DMS114 treated with DMSO at 0.1 percent for 48 hours (cell line): Measurements from ENCODE around the gene KCNH5.

Experiments
- DNase-seq: peaks from one replicate; lab custom pipeline; 2025; ENCODE audit not compliant: unreplicated experiment; lab: John Stamatoyannopoulos, UW

KCNH5 gene

DNA sequence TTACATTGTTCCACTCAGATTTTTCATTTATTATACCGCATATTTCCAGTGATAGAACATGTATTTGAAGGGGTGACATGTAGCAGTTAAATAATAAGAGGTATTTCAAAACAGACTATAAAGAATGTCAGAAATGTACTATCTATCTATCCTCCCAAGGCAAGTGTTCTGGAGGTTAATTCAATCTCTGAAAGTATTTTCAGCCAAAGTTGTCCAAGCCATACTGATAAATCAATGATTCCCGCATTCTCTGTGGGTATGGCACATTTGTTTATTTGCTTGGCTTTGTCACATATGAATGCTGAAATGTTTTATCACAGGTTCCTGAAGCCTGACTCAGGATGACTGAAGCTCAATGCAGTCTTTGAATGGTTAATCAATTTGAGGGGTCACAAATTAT, 35.8 kb downstream of the KCNH5 start:
- DNase-seq, result no peak

DNA sequence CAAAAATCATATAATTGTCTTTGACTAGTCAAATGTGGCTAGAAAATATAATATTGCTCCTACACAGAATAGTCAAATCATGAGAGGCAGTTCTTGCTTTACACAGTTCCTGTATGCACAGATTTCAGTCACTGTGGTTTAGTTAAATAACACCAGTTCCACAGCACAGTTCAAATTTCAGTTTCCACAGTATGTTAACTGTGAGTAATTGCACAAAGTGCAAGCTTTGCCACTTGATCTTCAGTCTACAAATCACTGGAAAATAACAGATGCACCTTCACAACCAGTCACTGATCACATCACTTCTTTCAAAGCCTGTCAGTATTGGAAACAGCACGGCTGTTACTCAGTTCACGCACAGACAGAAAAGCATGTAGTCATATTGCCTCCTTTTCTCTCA, 38.7 kb downstream of the KCNH5 start:
- no peak for DNase-seq

DNA sequence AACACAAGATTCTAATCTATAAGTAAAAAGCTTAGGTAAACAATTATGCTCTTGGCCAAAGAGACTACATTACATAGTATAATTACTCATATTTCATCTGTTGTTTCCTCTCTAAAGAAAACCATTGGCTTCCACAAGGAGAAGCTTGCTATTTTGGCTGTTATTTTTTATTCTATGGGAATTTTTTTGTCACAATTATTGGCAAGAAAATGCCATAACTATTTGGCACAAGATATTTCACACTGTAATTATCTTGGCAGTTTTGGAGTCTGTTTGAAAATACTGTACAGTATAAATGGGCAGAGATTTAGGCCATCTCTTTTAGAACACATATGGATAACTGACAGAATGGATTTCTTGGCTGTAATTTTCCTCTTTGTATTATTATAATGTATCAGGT, 51.2 kb downstream of the KCNH5 start:
- DNase-seq, result no peak

DNA sequence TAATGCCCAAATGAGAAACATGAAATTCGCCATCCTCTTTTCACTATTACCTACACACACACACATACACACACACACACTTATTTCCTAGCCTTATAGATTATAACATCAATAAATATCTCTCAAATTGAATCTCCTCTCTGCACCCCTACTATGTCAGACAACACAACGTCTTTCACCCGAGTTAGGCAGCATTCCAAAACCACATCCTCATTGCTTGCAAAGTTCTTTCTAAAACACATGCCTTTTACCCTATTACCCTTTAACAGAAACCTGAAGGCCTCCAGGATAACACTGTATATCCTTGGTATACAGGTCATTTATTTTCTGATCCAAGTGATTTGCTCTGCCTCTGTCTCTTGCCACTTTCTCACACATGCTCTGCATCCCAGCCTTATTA, 56.3 kb downstream of the KCNH5 start:
- DNase-seq, result no peak

DNA sequence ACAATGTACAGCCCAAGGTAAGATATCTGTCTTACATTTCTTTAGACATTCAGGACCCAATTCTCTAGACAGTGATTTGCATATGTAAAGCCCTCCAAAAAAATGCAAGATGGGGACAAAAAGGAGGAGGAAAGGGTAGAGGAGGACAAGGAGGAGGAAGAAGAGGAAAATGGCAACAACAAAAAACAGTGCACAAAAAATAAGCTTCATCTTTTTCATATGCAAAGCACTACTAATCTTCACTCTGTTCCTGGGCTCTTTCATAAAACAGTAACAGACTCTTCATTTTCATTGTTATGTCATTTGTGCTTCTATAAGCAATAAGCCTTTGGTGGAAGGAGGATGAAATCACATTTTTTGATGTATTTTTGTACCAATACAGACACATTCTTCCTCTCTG, 61.4 kb downstream of the KCNH5 start:
- no peak for DNase-seq

DNA sequence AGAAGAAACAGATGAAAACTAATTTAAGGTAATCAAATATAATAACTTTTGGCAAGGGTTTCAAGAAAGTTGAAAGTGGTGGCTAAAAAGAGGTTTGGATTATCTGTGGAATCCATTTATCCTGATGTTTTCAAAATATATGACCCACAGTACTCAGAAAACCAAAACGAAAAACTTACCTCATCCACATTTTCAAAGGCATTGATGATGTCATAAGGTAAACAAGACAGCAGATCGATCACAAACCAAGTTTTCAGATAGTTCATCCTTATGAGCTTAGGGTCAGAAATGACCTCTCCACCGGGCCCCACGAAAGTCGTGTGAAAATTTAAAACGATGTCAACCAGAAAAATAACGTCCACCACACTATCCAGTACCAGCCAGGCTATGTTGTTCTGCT, 64.6 kb downstream of the KCNH5 start:
- DNase-seq, result no peak

DNA sequence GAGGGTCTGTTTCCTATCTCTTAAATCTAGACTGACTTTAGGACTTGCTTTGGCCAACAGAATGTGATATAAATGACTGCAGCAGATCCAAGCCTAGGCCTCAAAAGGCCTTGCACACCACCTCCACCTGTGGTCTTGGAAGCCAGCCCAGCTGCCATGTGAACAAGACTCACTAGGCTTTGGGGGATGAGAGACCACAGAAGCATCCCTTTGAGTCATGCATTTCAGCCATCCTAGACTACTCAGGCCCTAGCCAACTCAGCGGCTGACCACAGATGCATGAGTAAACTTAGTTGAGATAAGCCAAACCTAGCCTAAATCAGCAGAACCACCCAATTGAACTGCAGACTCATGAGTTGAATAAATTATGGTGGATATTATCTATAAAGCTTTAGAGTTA, 87.7 kb downstream of the KCNH5 start:
- DNase-seq, result no peak

DNA sequence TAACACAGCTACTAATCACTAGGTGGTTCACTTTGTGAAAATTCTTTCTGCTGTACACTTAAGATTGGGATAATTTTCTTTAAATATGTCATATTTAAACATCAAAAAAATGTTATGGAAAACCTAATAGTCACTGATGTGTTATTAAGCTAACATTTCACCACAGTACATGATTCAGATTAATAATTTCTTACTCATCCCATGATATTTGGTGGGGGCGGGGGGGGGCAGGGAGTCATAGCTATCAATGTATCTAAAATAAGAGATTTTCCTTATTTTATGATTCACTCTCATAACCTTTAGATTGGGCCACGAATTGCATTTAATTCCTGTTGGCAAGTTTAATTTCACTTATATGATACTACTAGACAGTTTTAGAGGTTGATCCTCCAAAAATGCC, 88.8 kb downstream of the KCNH5 start:
- DNase-seq, result no peak

DNA sequence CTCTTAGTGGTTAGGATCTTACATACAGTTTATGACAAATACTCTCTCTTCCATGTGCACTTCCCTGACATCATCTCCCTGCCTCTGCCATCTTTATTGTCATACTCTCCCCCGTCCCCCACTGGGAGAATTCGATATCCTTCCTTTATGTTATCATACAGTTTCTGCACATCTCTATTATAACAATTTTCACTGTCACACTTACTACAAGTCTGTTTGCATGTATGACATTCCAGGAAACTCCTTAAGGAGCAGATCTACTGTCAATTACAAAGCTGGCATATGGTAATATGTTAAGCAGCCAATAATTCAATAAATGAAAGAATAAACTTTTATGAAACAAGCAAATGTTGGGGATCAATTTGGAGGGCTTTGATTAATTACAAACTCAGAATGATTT, 91.1 kb downstream of the KCNH5 start:
- no peak for DNase-seq

DNA sequence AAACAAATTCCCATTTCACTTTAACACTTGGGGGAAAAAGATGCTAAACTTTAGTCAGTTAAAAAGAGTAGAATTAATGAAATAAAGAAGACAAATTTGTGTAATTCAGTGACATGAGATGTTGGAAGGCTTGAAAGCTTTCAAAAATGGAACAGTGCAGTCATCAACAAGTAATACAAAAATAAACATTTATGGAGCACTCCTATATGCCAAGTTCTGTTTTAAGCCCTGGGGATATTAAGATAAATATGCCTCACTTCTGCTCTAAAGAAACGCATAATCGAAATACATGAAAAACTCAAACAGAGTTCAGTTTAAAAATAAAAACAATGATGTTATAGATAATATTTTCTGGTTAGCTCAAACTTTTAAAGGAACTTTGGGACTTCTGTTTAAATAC, 93.0 kb downstream of the KCNH5 start:
- no peak for DNase-seq

DNA sequence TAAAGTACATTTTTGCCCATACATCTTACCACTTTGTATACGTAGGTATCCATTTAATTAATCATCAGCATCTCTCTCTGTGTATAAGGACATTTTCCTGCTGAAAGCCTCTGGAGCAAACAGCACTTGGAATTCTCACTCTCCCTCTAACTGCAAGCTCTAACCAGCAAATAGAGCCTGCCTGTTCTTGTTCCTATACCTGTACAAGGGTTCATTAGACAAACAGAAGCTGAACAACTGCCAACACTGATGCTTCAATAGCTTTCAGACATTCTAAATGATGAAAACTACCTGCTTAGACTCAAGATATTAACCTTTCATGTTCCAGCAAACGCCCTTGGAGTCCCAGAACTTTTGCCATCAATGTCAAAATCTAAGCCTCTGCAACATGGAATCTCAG, 98.0 kb downstream of the KCNH5 start:
- no peak for DNase-seq

DNA sequence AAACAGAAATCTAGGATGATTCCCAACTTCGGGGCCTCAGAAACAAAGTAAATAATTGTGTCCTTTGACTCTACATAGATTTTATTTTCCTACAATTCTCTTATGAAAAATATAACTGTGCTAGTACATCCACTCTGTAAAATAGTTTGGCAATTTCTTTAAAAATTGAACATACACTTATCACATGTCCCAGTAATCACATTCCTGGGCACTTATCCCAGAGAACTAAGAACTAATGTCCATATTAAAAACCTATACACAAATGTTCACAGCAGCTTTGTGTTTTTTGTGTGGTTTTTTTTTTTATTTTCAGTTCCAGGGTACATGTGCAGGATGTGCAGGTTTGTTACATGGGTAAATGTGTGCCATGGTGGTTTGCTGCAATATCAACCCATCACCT, 99.0 kb downstream of the KCNH5 start:
- no peak for DNase-seq

DNA sequence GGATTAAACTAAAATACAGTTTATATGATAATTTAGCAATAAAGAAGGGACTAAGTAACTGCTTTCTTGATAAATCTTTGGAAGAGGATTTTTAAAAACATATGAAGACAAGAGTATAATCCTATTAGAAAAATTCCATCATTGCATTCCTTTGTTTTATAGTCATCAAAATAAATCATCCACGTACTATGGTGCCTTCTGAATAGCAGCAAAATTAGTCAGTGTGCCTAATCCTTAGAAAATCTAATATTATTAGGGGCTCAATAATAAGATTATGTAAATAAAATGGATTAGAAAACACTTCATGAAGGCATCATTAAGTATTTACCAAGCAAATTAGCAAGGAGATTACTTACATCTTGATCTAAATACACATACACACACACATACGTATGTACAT, 102.1 kb downstream of the KCNH5 start:
- no peak for DNase-seq

DNA sequence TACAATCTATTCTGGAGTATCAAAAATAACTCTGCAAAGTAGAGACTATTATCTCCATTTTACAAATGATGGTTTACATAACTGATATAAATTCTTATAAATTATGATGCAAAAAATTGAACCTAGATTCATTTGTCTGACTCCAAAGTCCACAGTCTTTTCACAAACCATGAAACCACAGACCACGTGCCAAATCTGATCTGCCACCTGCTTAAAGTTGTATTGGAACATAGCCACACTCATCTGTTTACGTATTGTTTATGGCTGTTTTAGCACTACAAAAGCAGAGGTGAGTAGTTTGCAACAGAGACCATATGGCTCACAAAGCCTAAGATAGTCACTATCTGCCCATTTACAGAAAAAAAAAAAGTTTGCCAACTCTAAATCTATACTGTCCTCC, 105.3 kb downstream of the KCNH5 start:
- DNase-seq, result no peak

DNA sequence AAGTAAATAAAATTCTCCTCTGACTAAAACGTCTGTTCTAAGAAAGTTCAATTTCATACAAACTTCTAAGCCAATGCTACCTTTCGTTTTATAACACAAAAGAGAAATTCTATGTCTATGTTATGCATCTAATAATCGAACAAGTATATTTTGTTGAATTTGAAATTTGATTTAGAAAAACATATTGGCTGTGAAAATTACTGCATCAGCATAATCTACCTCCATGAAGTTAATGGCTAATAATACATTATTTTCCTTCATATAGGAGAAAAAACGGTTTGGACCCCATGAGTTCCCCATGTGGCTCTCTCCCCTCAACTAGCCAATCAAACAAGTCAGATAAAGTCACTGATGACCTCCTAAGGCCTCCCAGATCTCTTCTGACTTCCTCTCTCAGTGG, 106.5 kb downstream of the KCNH5 start:
- no peak for DNase-seq

DNA sequence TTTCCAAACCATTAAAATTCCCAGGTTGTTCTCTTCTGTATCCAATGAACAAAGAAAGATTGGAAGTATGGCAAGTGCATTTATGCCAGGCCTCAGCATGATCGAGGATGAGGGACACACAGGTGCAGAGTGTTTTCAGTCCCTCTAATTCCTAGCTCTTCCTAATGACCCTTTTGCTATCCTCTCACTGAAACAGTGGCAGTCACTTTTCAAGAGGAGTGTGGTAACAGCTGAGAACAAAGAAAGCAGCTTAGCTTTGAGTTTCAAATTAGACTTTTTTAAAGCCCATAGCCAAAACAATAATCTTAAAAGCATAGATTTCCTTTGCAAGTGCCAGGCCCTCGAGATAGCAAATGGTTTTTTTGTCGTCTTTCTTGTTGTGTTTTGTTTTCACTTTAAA, 110.8 kb downstream of the KCNH5 start:
- no peak for DNase-seq

DNA sequence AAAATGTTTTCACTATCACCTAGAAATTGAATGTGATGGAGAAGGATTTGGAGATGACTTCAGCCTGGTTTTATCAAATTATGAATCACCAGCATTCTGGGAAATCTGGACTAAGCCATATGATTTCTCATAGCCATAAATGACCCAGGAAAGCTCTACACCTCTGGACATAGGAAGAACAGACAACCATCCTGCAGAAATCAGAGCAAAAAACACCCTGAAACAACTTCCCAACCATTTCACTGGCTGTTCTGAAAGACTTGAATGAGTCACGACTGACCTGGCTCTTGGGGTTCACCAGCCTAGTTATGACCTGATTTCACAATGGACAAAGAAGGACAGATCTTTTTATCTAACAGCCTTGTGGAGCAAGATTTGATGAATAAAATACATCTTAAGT, 123.8 kb downstream of the KCNH5 start:
- DNase-seq, result no peak

DNA sequence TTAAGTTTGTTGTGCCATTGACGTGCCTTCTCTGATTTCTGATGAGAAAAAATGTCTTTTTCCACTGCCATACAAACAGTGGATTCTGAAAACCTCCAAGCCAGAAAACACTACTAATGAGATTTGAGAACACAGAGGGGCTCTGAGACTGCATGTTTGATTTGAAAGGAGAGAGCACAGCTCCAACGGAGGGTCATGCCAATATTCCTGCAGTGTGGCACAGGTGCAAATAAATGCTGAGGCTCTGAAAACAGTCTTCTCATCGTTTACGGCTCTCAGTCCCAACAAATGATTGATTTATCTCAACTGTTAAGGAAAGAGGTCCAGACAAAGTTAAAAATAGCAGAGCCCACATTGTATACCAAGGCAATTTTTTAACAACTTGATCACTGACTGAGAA, 128.7 kb downstream of the KCNH5 start:
- DNase-seq, result no peak

DNA sequence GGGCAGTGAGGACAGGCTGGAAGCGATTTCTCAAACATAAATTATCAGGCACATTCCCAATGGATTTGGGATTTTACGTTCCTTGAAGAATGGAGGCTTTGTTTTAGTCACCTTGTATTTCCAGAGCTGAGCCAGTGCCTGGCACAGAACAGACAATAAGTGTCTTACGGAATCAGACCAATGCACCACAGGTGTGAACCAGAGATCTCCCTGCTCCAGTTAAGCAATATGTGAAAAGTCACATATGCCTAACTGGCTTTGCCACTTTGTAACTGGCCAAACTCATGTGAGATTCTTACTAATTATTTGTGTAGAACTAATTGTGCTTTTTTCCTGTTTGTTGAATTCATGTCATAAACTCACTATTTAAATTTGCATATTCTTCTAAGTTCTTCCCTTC, 130.4 kb downstream of the KCNH5 start:
- DNase-seq, result no peak

DNA sequence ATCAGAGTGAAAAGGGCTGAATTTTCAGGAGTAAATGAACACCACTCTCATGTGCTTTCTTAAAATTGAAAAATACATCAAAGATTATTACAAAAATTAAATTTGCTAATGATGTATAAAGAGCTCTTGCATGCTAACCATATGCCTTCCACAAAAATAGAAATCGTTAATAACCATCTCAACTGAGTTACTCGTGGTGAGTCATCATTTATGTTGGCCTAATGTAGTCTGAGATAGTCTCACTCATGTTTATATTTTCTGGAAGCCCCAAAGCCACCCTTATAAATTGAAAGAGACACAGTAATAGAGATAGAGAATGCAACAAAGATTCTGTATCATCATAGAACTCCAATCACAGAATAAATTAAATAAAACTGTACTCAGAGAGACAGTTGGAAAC, 131.2 kb downstream of the KCNH5 start:
- no peak for DNase-seq

DNA sequence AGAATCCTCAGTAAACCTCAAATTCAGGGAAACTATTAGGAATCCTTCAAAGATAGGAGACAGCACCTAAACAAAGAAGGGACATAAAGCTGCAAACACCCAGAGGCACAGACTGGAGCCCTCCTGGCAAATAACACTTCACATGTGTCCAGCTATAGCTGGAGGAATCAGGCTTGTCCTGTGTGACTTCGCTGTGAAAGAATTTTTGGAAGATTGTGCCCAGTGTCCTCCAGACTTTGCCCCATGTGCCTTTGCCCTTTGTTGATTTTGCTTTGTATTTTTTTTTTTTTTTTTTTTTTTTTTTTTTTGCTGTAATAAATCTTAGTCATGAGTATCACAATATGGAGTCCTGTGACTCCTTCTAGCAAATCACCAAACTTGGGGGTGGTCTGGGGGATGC, 136.8 kb downstream of the KCNH5 start:
- DNase-seq, result no peak

DNA sequence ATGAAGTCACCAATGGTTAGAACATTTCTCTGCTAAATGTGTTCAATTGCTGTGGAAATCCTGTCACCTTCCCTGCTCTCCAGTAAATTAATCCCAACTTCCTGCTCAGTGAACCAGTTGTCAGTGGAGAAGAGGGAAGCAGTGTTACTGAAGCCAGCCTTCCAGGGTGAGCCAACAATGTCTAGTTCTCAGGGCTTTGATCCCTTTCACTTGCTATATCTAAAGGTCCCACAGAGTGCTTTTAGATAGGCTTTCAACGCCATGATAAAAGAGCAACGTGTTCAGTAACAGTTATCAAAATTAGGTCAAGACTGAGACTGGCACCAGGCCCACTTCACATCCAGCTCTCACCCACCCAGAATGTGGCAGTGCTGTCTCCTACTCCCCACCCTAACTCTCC, 139.7 kb downstream of the KCNH5 start:
- no peak for DNase-seq

DNA sequence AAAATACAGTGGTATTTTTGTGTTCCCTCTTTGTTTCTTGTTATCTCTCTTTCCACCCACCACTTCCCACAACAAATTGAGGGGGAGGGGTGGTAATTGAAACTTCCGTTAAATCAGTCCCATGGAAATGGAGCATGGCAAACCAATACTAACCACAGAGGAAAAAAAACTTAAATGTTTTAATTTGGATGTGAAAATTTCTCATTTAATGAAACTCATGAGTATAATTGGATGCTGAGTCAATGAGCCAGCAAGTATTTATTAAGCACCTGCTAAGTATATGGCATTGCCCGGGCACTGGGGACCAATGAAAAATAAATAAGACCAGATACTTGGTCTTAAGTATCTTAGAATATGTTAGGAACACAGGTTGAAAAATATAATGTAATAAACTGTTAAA, 147.5 kb downstream of the KCNH5 start:
- DNase-seq, result no peak

DNA sequence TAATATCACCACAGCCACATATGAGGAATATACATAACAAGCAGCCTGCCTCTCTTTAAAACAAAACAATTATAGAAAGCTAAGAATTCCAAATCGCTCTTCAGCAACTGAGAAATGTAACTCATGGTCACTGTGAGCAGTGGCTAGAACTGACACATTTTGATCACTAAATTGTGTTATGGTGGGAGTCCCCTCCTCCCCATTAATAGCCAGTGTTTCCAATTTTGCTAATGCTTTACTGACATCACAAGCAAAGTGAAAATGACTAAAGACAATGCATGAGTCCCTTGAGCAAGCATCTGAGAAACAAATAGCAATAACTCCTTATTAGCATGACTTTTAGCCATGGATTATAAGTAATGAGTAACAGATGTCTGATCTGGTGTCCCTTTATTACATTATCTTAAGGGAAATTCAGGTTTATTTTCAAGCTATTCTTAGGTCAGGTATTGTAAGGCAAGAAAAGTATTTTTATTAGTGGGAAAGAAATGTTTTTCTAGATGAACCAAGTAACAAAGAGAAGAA, 148.3 kb downstream of the KCNH5 start:
- no peak for DNase-seq
